Measurements from ENCODE around the gene TIMM23B. TPM values are rescaled to one million over a fixed set of nuclear protein-coding genes. Genes with fewer than 3 reads are reported as not detected.
"Not testable (repeated sequence)": the region's sequence is repeated elsewhere in the genome, so short reads cannot be mapped to it uniquely, and the experiment has no call there.

TIMM23B gene
- total RNA-seq, 4 donors from 2014 or later: 0.29 to 29.9 (median 23.5) TPM

- H3K4me1 ChIP-seq; H3K9me3 ChIP-seq; H3K27ac ChIP-seq; H3K4me3 ChIP-seq; DNase-seq; intact Hi-C loops (cut with DNase I; ENCODE audit: low total_unique reads); H3K27me3 ChIP-seq; H3K36me3 ChIP-seq: not testable (repeated sequence)
These were observed 73.9 kb downstream of the TIMM23B start for GRCh38 chr10:50015596-50016220.

GRCh38 chr10:50016926-50017325 is 75.1 kb downstream of the TIMM23B start:
- H3K9me3 ChIP-seq: not testable (repeated sequence)

GRCh38 chr10:50017646-50018045 is 75.8 kb downstream of the TIMM23B start:
- H3K4me1 ChIP-seq; H3K9me3 ChIP-seq; H3K27me3 ChIP-seq; intact Hi-C loops (cut with DNase I; ENCODE audit: low total_unique reads); H3K4me3 ChIP-seq; H3K27ac ChIP-seq; H3K36me3 ChIP-seq; DNase-seq: not testable (repeated sequence)

More at GRCh38 chr10:50016926-50017325, 75.1 kb downstream of the TIMM23B start:
- intact Hi-C loops (cut with DNase I; ENCODE audit: low total_unique reads); DNase-seq; H3K27ac ChIP-seq; H3K4me1 ChIP-seq; H3K4me3 ChIP-seq; H3K27me3 ChIP-seq; H3K36me3 ChIP-seq: not testable (repeated sequence)

- H3K4me3 ChIP-seq; H3K27ac ChIP-seq; intact Hi-C loops (cut with DNase I; ENCODE audit: low total_unique reads); H3K36me3 ChIP-seq; DNase-seq; H3K27me3 ChIP-seq; H3K4me1 ChIP-seq; H3K9me3 ChIP-seq: not testable (repeated sequence)
These were observed 77.4 kb downstream of the TIMM23B start for GRCh38 chr10:50019279-50019678.

- intact Hi-C loops (cut with DNase I; ENCODE audit: low total_unique reads); H3K4me3 ChIP-seq; DNase-seq: not testable (repeated sequence)
These were observed 78.7 kb downstream of the TIMM23B start for GRCh38 chr10:50020451-50021024.

GRCh38 chr10:50021646-50022045 is 79.8 kb downstream of the TIMM23B start:
- H3K27ac ChIP-seq: no peak overlapping the region
- no peaks in the 10 kb centered on the region for H3K4me1 ChIP-seq
- H3K9me3 ChIP-seq: no peaks in the 10 kb centered on the region
- H3K4me3 ChIP-seq: no peak overlapping the region
- no peaks in the 10 kb centered on the region for H3K36me3 ChIP-seq
- no peak for TF ChIP-seq POLR2A (IDR thresholded peaks at IDR 0.05)
- TF ChIP-seq CTCF (IDR thresholded peaks at IDR 0.05): no peak
- no peaks in the 10 kb centered on the region for H3K27me3 ChIP-seq
- DNase-seq: no peak
- intact Hi-C loops (cut with DNase I; ENCODE audit: low total_unique reads): no loop called here

More at GRCh38 chr10:50020451-50021024, 78.7 kb downstream of the TIMM23B start:
- not testable (repeated sequence) for H3K27me3 ChIP-seq, H3K4me1 ChIP-seq, H3K36me3 ChIP-seq, H3K27ac ChIP-seq, H3K9me3 ChIP-seq

Small RNA genes within 50 kb of the gene (small RNA-seq; reads per million reads assigned to genes)
- not detected for gene RNA5SP317
- gene SNORA74C-2: not detected

Other genes with a start within 250 kb of the TIMM23B start
- 1 to 10 TPM in 1 of 4 donors, under 1 TPM in 1, not detected in 2; 0.15 to 5.9 TPM for gene OGDHL, start 179.7 kb upstream of the TIMM23B start, total RNA-seq
- 10 to 100 TPM; 29.7 to 58.6 (median 44.3) TPM for gene PARG, start within 50 bp of the TIMM23B start, total RNA-seq
- 10 to 100 TPM in 3 of 4 donors, 1 to 10 TPM in 1; 6.2 to 24.6 (median 18.8) TPM for gene AGAP6, start 46.4 kb downstream of the TIMM23B start, total RNA-seq
- gene WASHC2A, start 125.9 kb downstream of the TIMM23B start, total RNA-seq: 10 to 100 TPM; 14.3 to 54.6 (median 24.7) TPM